A549 treated with Hydrocortisone at 1 μM for 4 hours (cell line): ENCODE results near the gene LGALS14. TPM values are rescaled to one million over a fixed set of nuclear protein-coding genes. Genes with fewer than 3 reads are reported as not detected.

Experiments
- total RNA-seq: library from RNA; stranded (reverse); fragments of 200-300 nt; extraction: Qiagen RNA extraction; gene quantifications from 5 replicates; pipeline ENCODE4 v1.2.3, GENCODE V29; 2022

The LGALS14 gene, protein sequence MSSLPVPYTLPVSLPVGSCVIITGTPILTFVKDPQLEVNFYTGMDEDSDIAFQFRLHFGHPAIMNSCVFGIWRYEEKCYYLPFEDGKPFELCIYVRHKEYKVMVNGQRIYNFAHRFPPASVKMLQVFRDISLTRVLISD
- not detected in 5 replicates for total RNA-seq

GRCh38 chr19:39704181-39705044 lies at the start of gene LGALS14:
LGALS14 (plus strand) TSS chr19:39704481; CDS start chr19:39704529, 48 bp downstream.

GRCh38 chr19:39655613-39656012 lies 48.7 kb upstream of the LGALS14 start, which contains the start of gene LGALS16:
LGALS16 (plus strand) TSS chr19:39655913; CDS start chr19:39655962, 49 bp downstream.

DNA sequence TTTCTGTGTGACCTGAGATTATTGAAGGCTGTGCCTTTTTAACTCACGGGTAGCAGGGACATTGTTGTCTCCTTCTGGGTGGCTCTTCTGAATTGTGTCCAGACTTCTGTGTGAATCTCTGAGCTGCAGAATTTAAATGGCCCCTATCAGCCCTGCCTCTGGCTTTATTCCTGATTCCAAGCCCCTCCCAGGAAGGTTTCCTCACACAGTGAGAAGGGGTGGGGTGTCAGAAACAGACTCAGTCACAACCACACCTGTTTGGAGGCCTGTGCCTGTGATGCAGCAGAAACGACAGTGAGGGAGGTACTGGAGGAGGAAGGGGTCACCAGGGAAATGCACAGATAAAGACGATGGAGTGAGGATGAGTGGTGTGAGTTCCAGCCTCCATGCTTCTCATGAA lies 33.6 kb downstream of the LGALS14 start, which contains the start of gene CLC:
Gene CLC, minus strand, starts transcription at position 139 of the 400 bp plus-strand sequence. Its CDS starts 77 bp downstream, at position 62.

Other genes with a start within 250 kb of the LGALS14 start
- 170 to 223 TPM (median 212 TPM) in 5 replicates for gene TIMM50, start 223.6 kb upstream of the LGALS14 start, total RNA-seq
- 5.9 to 11.4 TPM (median 10.6 TPM) in 5 replicates for gene DLL3, start 205.5 kb upstream of the LGALS14 start, total RNA-seq
- gene SELENOV, start 189.3 kb upstream of the LGALS14 start, total RNA-seq, result not detected in 5 replicates
- 7.3 to 10.1 TPM (median 8.1 TPM) in 5 replicates for gene EID2B, start 171.6 kb upstream of the LGALS14 start, total RNA-seq
- 33.6 to 44.2 TPM (median 43.1 TPM) in 5 replicates for gene EID2, start 164.3 kb upstream of the LGALS14 start, total RNA-seq
- gene LGALS13, start 102.0 kb upstream of the LGALS14 start, total RNA-seq, result not detected in 5 replicates
- gene LGALS16, start 48.6 kb upstream of the LGALS14 start, total RNA-seq, result not detected in 5 replicates
- gene CLC, start 33.5 kb downstream of the LGALS14 start, total RNA-seq, result 0.18 TPM in 1 of 5 replicates, not detected in the others
- not detected in 5 replicates for gene LEUTX, start 74.4 kb downstream of the LGALS14 start, total RNA-seq
- gene DYRK1B, start 129.7 kb downstream of the LGALS14 start, total RNA-seq, result 18.2 to 22.5 TPM (median 20.4 TPM) in 5 replicates
- 583 to 713 TPM (median 684 TPM) in 5 replicates for gene FBL, start 141.9 kb downstream of the LGALS14 start, total RNA-seq
- gene FCGBP, start 230.2 kb downstream of the LGALS14 start, total RNA-seq, result 0.63 to 0.97 TPM (median 0.70 TPM) in 5 replicates